Endometrial microvascular endothelial cells (primary cell): ENCODE data around the gene DNAH1. TPM values are rescaled to one million over a fixed set of nuclear protein-coding genes. Genes with fewer than 3 reads are reported as not detected.

ENCODE experiments used
- in situ Hi-C: cut with HindIII; loops from 2 replicates; pipeline ENCODE4 v1.10.0; 2017; ENCODE audit warnings: low sequenced_read_pairs, low pct_unique_long_range_greater_than_20kb; ENCODE audit errors: inconsistent ontology term
- total RNA-seq: library from RNA; depleted of rRNA; stranded (reverse); fragments of >200 nt; gene quantifications from one replicate; pipeline ENCODE4 v1.2.3, GENCODE V29; 2015; ENCODE audit errors: inconsistent ontology term

The DNAH1 gene
- total RNA-seq, 1 donor from 2014 or later = 2.1 TPM

- in situ Hi-C loops = no loop called here
Observed at GRCh38 chr3:52372822-52373504, 56.8 kb downstream of the DNAH1 start.

DNA sequence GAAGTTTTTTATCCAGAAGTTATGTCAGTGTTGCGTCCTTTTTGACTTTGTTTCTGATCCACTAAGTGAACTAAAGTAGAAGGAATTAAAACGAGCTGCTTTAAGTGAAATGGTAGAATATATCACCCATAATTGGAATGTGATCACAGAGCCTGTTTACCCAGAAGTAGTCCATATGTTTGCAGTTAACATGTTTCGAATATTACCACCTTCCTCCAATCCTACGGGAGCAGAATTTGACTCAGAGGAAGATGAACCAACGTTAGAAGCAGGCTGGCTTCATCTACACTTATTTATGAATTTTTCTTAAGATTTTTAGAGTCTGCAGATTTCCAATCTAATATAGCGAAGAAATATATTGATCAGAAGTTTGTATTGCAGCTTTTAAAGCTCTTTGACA, 57.6 kb downstream of the DNAH1 start:
- in situ Hi-C loops = no loop called here

DNA sequence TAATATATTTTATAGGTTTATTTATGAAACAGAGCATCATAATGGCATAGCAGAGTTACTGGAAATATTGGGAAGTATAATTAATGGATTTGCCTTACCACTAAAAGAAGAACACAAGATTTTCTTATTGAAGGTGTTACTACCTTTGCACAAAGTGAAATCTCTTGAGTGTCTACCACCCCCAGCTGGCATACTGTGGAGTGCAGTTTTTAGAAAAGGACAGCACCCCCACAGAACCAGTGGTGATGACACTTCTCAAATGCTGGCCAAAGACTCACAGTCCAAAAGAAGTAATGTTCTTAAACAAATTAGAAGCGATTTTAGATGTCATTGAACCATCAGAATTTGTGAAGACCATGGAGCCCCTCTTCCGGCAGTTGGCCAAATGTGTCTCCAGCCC, 58.1 kb downstream of the DNAH1 start:
- in situ Hi-C loops = no loop called here

- in situ Hi-C loops = no loop called here
Observed at GRCh38 chr3:52379610-52380009, 63.5 kb downstream of the DNAH1 start.

GRCh38 chr3:52380023-52380422, 63.9 kb downstream of the DNAH1 start:
- in situ Hi-C loops = no loop called here

DNA sequence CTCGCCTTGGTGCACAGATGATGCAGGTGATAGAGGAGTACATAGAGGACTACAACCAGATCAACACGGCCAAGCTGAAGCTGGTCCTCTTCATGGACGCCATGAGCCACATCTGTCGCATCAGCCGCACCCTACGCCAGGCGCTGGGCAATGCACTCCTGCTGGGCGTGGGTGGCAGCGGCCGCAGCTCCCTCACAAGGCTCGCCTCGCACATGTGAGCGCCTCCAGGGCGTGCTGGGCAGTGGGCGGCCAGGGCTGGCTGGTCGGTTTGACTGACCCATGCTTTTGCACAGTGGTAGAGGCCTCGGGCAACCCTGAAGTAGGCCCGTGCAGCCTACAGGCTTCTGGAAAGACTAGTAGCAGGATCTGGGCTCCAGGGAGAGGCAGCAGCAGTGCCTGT, 65.5 kb downstream of the DNAH1 start:
- in situ Hi-C loops = no loop called here

GRCh38 chr3:52383446-52383845, 67.3 kb downstream of the DNAH1 start:
- in situ Hi-C loops = no loop called here

DNA sequence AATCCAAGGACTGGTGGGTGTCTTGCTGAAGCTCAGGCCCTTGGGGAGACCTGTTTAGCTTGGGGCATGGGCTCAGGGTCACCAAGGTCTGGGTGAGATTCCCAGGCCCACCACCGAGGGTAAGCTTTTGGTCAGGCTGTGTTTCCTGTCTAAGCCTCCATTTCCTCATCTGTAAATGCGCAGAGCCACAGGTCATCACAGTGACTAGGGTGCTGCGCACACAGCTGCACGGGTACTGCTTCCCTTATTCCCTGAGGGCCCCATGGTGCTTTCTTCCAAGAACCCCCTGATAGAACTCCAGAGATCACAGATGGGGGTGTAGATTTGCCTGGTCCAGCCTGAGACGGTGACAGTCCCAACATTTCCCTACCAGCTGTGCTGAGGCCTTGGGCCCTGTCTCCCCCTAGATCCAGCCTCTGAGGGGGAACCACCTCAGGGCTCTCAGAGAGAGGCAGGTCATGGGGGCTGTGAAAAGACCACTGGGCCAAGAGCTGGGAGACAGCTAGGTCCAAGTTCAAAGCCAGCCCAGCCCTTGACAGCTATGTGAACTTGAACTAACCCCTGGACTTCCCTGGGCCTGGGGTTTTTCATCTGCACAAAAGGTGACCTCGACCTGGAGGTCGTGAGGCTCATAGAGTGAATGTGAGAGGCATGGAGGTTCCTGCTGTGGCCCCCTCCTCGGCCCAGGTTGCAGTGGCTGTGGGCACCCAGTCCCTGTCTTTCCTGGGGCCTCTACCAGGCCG, 68.1 kb downstream of the DNAH1 start:
- in situ Hi-C loops = no loop called here

DNA sequence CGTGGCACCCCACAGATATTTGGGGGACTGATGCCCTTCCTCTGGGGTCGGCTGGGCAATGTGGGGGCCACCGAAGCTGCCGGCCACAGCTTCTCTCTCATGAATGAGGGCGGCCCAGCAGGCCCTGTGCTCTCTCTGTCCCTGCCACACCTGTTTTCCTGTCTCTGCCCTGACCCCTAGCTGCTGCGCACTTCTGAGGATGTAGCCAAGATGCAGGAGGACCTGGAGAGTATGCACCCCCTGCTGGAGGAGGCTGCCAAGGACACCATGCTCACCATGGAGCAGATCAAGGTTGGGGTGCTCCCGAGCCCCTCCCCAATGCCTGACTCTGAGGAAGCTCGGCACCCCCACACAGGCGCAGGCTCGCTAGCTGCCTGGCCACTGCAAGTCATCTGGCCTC, 69.0 kb downstream of the DNAH1 start:
- in situ Hi-C loops = no loop called here

- in situ Hi-C loops = no loop called here
Observed at GRCh38 chr3:52387481-52387880, 71.4 kb downstream of the DNAH1 start.

GRCh38 chr3:52388348-52388821, 72.3 kb downstream of the DNAH1 start:
- in situ Hi-C loops = no loop called here

DNA sequence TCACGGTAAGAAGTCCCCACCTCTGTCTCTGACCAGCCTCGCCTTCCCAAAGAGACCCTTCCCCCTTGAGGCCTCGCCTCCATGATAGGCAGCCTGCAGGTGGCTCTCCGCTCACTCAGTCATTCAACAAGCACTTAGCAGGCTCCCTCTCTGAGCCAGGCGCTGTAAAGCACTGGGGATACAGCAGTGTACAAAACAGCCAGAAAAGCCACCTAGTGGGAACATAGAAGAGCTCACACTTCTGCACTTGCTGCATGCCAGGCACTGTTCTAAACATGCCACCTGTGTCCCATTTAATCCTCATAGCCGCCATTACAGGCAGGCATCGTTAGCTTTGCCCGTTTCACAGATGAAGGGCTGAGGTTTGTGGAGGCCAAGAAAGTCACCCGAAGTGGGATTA, 72.8 kb downstream of the DNAH1 start:
- in situ Hi-C loops = no loop called here

GRCh38 chr3:52391096-52391495, 75.0 kb downstream of the DNAH1 start:
- in situ Hi-C loops = no loop called here

- in situ Hi-C loops = no loop called here
Observed at GRCh38 chr3:52392216-52392930, 76.3 kb downstream of the DNAH1 start.

- in situ Hi-C loops = no loop called here
Observed at GRCh38 chr3:52393131-52393807, 77.2 kb downstream of the DNAH1 start.

GRCh38 chr3:52393959-52394670, 78.0 kb downstream of the DNAH1 start:
- in situ Hi-C loops = no loop called here

DNA sequence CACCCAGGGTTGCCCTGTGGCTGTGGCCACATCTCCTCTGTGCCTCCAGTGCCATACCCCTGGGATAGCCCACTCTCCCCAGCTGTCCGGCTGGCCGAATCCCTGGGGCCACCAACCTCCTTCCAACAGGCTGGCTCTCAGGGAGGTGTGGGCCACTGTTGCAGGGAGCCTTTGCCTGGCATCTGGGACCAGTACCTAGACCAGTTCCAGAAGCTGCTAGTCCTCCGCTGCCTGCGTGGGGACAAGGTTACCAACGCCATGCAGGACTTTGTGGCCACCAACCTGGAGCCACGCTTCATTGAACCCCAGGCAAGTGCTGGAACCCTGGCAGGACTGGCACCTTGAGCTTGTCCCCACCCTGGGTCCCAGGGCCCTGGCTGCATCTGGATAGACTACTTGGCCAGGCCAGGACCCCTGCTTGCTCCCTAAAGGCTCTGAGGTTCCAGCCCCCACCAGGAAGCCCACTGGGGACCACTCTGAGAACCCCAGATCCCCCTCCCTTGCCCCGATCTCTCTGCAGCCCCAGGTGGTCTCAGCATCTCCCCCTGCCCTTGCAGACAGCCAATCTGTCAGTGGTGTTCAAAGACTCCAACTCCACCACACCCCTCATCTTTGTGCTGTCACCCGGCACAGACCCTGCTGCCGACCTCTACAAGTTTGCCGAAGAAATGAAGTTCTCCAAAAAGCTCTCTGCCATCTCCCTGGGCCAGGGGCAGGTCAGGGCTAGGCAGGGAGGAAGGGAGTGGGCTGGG, 78.8 kb downstream of the DNAH1 start:
- in situ Hi-C loops = no loop called here

DNA sequence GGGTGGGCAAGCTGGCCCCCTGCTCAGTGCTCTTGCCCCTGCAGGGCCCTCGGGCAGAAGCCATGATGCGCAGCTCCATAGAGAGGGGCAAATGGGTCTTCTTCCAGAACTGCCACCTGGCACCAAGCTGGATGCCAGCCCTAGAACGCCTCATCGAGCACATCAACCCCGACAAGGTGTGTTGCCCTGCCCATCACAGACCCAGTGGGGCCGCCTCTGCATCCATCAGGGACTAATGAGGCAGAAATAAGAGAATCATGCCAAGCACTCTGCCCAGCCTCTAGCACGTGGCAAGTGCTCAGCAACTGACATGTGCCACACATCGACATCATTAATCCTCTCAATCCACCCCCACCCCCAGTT, 79.4 kb downstream of the DNAH1 start:
- in situ Hi-C loops = no loop called here
